ENCODE measurements around the gene RETREG2.
A peak's percentile ranks its signal among the peaks of the same experiment; 100 is the strongest.

RETREG2 gene

GRCh38 chr2:219169930-219170654 lies 8.0 kb upstream of the RETREG2 start, which contains the start of gene SLC23A3:
Gene SLC23A3, minus strand, starts transcription at chr2:219170029. Its CDS starts 45 bp downstream, at chr2:219169984.
- no peak for DNase-seq (ENCODE audit: low read depth, low spot score)

GRCh38 chr2:219171231-219171651 lies 6.8 kb upstream of the RETREG2 start:
- DNase-seq (ENCODE audit: low read depth, low spot score): peak; percentile 76

- no peak for DNase-seq (ENCODE audit: low read depth, low spot score)
Measured at GRCh38 chr2:219172231-219173154, 5.6 kb upstream of the RETREG2 start.

- DNase-seq (ENCODE audit: low read depth, low spot score): no peak
Measured at GRCh38 chr2:219173176-219173575, 4.9 kb upstream of the RETREG2 start.

GRCh38 chr2:219174146-219174545 lies 3.9 kb upstream of the RETREG2 start:
- no peak for DNase-seq (ENCODE audit: low read depth, low spot score)

GRCh38 chr2:219174801-219175200 lies 3.3 kb upstream of the RETREG2 start:
- no peak for DNase-seq (ENCODE audit: low read depth, low spot score)

- DNase-seq (ENCODE audit: low read depth, low spot score): no peak
Measured at GRCh38 chr2:219175486-219175885, 2.6 kb upstream of the RETREG2 start.

GRCh38 chr2:219175928-219176817 lies 1.9 kb upstream of the RETREG2 start:
- DNase-seq (ENCODE audit: low read depth, low spot score): peak; percentile 73

GRCh38 chr2:219176818-219177551 lies 1.1 kb upstream of the RETREG2 start, which contains the start of gene CNPPD1:
Gene CNPPD1, minus strand, starts transcription at chr2:219176925. Its CDS starts 97 bp downstream, at chr2:219176828.
- peak; percentile 91 for DNase-seq (ENCODE audit: low read depth, low spot score)

GRCh38 chr2:219178377-219179175 lies 501 bp downstream of the RETREG2 start:
- DNase-seq (ENCODE audit: low read depth, low spot score): peak; percentile 13

- no peak for DNase-seq (ENCODE audit: low read depth, low spot score)
Measured at GRCh38 chr2:219179601-219180465, 1.8 kb downstream of the RETREG2 start.

GRCh38 chr2:219180961-219181360 lies 2.9 kb downstream of the RETREG2 start:
- no peak for DNase-seq (ENCODE audit: low read depth, low spot score)

GRCh38 chr2:219181531-219181930 lies 3.5 kb downstream of the RETREG2 start:
- DNase-seq (ENCODE audit: low read depth, low spot score): no peak

- no peak for DNase-seq (ENCODE audit: low read depth, low spot score)
Measured at GRCh38 chr2:219182331-219183150, 4.5 kb downstream of the RETREG2 start.

- no peak for DNase-seq (ENCODE audit: low read depth, low spot score)
Measured at GRCh38 chr2:219183151-219183772, 5.2 kb downstream of the RETREG2 start.

- no peak for DNase-seq (ENCODE audit: low read depth, low spot score)
Measured at GRCh38 chr2:219184121-219184520, 6.0 kb downstream of the RETREG2 start.

GRCh38 chr2:219186754-219187456 lies 8.8 kb downstream of the RETREG2 start:
- no peak for DNase-seq (ENCODE audit: low read depth, low spot score)

Data from astrocyte of the hippocampus (primary cell).